Activated CD4-positive, alpha-beta T cell treated with anti-CD3 and anti-CD28 coated beads, Interleukin-2, amount 10 ng/mL, durations not matched to agents 24 days and 14 days (primary cell): ENCODE data around the gene LILRA1. TPM values are rescaled to one million over a fixed set of nuclear protein-coding genes. Genes with fewer than 3 reads are reported as not detected.
"Not testable (repeated sequence)": the region's sequence is repeated elsewhere in the genome, so short reads cannot be mapped to it uniquely, and the experiment has no call there.

ENCODE experiments used
- DNase-seq: peaks from one replicate; pipeline ENCODE4 v3.0.0; 2022
- H3K27ac Mint-ChIP-seq: one replicate; pipeline ENCODE4 v1.8.0; 2022; ENCODE audit warnings: mild to moderate bottlenecking, mixed read lengths
- H3K27me3 Mint-ChIP-seq: one replicate; pipeline ENCODE4 v1.8.0; 2022; ENCODE audit warnings: mixed read lengths
- H3K36me3 Mint-ChIP-seq: one replicate; pipeline ENCODE4 v1.8.0; 2022; ENCODE audit warnings: low read depth, mild to moderate bottlenecking, mixed read lengths
- H3K4me1 Mint-ChIP-seq: one replicate; pipeline ENCODE4 v1.8.0; 2021; ENCODE audit warnings: mixed read lengths
- H3K4me3 Mint-ChIP-seq: one replicate; pipeline ENCODE4 v1.8.0; 2022; ENCODE audit warnings: mild to moderate bottlenecking, moderate library complexity, mixed read lengths
- H3K9me3 Mint-ChIP-seq: one replicate; pipeline ENCODE4 v1.8.0; 2021; ENCODE audit warnings: mixed read lengths
- intact Hi-C: fragments of 100-400 bp; cut with micrococcal nuclease; formaldehyde crosslinking; loops from one replicate; pipeline ENCODE4 v1.15.1; 2023
- total RNA-seq: library from RNA; stranded (reverse); gene quantifications from 2 replicates; pipeline ENCODE4 v1.2.3, GENCODE V29; 2022

LILRA1 gene
- not detected in 2 replicates for total RNA-seq

DNA sequence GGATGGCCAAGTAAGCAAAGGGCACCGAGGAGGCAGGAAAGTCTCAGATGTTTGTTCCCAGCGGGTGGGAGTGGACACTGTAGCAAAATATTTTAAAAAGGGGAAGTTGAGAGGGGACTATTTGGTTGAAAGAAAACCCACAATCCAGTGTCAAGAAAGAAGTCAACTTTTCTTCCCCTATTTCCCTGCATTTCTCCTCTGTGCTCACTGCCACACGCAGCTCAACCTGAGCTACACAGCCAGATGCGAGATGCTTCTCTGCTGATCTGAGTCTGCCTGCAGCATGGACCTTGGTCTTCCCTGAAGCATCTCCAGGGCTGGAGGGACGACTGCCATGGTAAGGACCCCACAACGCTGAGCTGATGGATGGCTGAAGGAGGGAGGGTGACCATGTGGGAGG lies at the start of gene LILRA1:
TSS of gene LILRA1 (plus strand) at position 188 of the 400 bp plus-strand sequence. CDS start 613 bp downstream, outside the sequence.
- DNase-seq = peak; percentile 45
- H3K27ac Mint-ChIP-seq, H3K36me3 Mint-ChIP-seq, H3K27me3 Mint-ChIP-seq, H3K4me1 Mint-ChIP-seq, H3K4me3 Mint-ChIP-seq, H3K9me3 Mint-ChIP-seq, intact Hi-C loops: not testable (repeated sequence)

DNA sequence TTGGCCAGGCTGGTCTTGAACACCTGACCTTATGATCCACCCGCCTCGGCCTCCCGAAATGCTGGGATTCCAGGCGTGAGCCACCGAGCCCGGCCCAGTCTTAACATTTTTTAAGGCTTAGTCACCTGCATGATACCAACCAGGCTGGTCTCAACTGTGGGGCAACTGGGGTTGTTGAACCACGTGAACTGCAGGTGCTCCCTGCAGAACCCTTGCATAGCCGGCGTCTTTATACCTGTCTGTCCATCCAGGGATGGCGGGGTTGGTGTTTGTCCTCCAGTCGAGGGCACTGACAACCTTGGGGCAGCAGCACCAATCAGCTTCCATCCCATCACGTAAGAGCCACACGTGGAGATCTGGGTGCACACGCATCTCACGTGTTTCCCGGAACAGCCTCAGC lies 44.6 kb upstream of the LILRA1 start:
- Mint-ChIP-seq H3K4me3 (no peak overlapping the region), H3K4me1 (peaks cover 4% of the 10 kb centered on the region), H3K27me3 (peaks cover 4% of the 10 kb centered on the region), H3K27ac (no peak overlapping the region), H3K36me3 (peaks cover 3% of the 10 kb centered on the region), H3K9me3 (no peaks in the 10 kb centered on the region)
- DNase-seq = no peak
- intact Hi-C loops = no loop called here

GRCh38 chr19:54549224-54549623 lies 44.2 kb upstream of the LILRA1 start:
- peaks cover 4% of the 10 kb centered on the region for H3K27me3 Mint-ChIP-seq
- H3K4me1 Mint-ChIP-seq = peaks cover 4% of the 10 kb centered on the region
- intact Hi-C loops = no loop called here
- H3K9me3 Mint-ChIP-seq = no peaks in the 10 kb centered on the region
- no peak overlapping the region for H3K4me3 Mint-ChIP-seq
- no peak for DNase-seq
- no peak overlapping the region for H3K27ac Mint-ChIP-seq
- H3K36me3 Mint-ChIP-seq = peaks cover 1% of the 10 kb centered on the region

DNA sequence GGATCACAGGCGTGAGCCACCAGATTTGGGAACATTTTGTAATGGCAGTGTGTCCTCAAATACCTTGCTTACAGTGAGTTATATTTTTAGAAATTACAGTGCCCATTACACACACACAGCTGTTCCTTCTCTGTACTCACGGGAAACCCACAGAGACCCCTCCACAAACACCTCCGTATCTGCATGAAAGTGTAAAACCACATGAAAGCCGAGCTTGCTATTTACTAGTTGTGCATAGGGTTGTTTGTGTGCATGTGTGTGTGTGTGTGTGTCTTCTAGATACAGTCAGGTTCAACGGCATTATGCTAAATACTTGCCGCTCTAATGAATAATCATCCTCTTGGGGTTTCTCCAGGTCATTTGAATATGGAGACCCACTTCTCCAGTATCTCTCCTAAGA lies 42.1 kb upstream of the LILRA1 start:
- no peak overlapping the region for H3K4me3 Mint-ChIP-seq
- no peak overlapping the region for H3K27ac Mint-ChIP-seq
- H3K36me3 Mint-ChIP-seq = no peaks in the 10 kb centered on the region
- H3K27me3 Mint-ChIP-seq = peaks cover 3% of the 10 kb centered on the region
- H3K9me3 Mint-ChIP-seq = no peaks in the 10 kb centered on the region
- H3K4me1 Mint-ChIP-seq = peaks cover 4% of the 10 kb centered on the region
- DNase-seq = no peak
- intact Hi-C loops = no loop called here

DNA sequence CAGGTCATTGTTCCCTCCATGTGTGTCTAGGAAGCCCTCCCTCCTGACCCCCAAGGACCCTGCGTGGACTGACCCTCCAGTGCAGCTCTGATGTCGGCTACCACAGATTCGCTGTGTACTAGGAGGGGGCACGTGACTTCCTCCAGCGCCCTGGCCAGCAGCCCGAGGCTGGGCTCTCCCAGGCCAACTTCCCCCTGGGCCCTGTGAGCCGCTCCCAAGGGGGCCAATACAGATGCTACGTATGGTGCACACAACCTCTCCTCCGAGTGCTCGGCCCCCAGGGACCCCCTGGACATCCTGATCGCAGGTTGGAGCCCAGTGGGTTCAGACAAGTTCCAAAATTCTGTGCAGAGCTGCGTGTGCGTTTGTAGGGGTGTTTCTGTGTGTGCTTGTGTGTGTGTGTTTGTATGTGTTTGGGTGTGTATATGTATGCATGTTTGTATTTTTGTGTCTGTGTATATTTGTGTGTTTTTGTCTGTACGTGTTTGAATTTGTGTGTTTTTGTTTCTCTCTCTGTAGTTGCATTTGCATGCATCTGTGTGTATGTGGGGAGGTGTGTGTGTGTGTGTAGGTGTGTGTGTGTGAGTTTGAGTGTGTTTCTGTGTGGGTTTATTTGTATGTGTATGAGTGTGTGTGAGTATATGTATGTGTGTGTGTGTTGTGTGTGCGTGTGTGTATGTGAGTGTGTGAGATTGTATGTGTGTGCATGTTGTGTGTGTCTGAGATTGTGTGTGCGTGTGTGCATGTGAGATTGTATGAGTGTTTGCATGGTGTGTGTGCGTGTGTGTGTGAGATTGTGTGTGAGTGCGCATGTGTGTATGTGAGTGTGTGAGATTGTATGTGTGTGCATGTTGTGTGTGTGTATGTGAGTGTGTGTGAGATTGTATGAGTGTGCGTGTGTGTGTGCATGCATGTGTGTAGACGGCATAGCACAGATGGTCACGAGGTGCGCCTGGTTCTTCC lies 41.2 kb upstream of the LILRA1 start:
- H3K9me3 Mint-ChIP-seq = no peaks in the 10 kb centered on the region
- no peak for DNase-seq
- no peaks in the 10 kb centered on the region for H3K36me3 Mint-ChIP-seq
- H3K4me3 Mint-ChIP-seq = no peak overlapping the region
- peaks cover 3% of the 10 kb centered on the region for H3K27me3 Mint-ChIP-seq
- intact Hi-C loops = no loop called here
- H3K4me1 Mint-ChIP-seq = peaks cover 4% of the 10 kb centered on the region
- H3K27ac Mint-ChIP-seq = no peak overlapping the region

DNA sequence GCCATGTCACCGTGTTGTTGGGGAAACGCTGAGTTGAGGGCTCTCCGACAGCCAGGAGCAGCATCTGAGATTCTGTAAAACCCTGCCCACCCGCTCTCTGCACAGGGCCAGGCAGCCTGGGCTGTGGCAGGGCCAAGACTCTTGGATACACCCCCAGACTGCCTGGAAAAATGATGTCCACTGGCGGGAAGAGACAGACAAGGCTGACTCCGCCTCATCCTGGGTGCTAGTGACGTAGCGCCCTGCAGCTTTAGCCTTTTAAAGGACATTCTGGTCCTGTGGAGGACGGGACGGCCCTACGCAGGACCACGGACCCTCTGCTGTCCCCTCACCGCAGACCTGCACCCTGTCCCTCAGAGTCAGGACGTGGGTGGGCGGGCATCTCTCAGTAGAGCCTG lies 40.5 kb upstream of the LILRA1 start:
- DNase-seq = no peak
- H3K9me3 Mint-ChIP-seq = no peaks in the 10 kb centered on the region
- intact Hi-C loops = no loop called here
- no peak overlapping the region for H3K27ac Mint-ChIP-seq
- H3K36me3 Mint-ChIP-seq = no peaks in the 10 kb centered on the region
- H3K4me3 Mint-ChIP-seq = no peak overlapping the region
- H3K27me3 Mint-ChIP-seq = peaks cover 3% of the 10 kb centered on the region
- H3K4me1 Mint-ChIP-seq = peaks cover 4% of the 10 kb centered on the region

- Mint-ChIP-seq H3K36me3 (no peaks in the 10 kb centered on the region), H3K27ac (no peak overlapping the region), H3K9me3 (no peaks in the 10 kb centered on the region), H3K4me1 (peaks cover 4% of the 10 kb centered on the region), H3K4me3 (no peak overlapping the region), H3K27me3 (peaks cover 3% of the 10 kb centered on the region)
- intact Hi-C loops = no loop called here
- no peak for DNase-seq
Measured at GRCh38 chr19:54554006-54554405, 39.4 kb upstream of the LILRA1 start.

- Mint-ChIP-seq H3K27me3 (peaks cover 5% of the 10 kb centered on the region), H3K4me1 (peaks cover 4% of the 10 kb centered on the region), H3K4me3 (no peak overlapping the region), H3K36me3 (no peaks in the 10 kb centered on the region), H3K27ac (no peak overlapping the region), H3K9me3 (no peaks in the 10 kb centered on the region)
- intact Hi-C loops = loop anchor here (5.0 kb wide), 1 partner anchor 33 kb away; no protein-coding TSS in a partner anchor
- no peak for DNase-seq
Measured at GRCh38 chr19:54554896-54555295, 38.5 kb upstream of the LILRA1 start.

DNA sequence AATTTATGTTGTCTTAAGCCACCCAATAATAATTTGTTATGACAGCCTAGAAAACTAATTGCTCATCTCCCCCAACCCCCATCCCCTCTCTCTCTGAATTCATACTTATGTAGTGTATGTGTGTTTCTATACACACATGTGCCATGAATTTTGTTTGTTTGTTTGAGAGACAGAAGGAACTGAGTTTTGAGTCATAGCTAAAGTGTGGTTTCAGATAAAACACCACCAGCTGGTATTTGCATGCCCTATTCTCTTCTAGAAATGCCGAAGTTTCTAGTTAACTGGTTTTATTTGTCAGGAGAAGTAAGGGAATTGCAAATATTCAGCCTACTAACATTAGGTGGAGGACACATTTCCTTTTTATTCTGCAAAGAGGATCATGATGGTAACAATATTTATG lies 37.2 kb upstream of the LILRA1 start:
- intact Hi-C loops = loop anchor here (5.0 kb wide), 1 partner anchor 34 kb away; no protein-coding TSS in a partner anchor
- no peak for DNase-seq
- H3K27ac Mint-ChIP-seq = no peak overlapping the region
- no peaks in the 10 kb centered on the region for H3K9me3 Mint-ChIP-seq
- H3K4me1 Mint-ChIP-seq = peaks cover 4% of the 10 kb centered on the region
- H3K4me3 Mint-ChIP-seq = no peak overlapping the region
- no peaks in the 10 kb centered on the region for H3K36me3 Mint-ChIP-seq
- H3K27me3 Mint-ChIP-seq = peaks cover 5% of the 10 kb centered on the region

DNA sequence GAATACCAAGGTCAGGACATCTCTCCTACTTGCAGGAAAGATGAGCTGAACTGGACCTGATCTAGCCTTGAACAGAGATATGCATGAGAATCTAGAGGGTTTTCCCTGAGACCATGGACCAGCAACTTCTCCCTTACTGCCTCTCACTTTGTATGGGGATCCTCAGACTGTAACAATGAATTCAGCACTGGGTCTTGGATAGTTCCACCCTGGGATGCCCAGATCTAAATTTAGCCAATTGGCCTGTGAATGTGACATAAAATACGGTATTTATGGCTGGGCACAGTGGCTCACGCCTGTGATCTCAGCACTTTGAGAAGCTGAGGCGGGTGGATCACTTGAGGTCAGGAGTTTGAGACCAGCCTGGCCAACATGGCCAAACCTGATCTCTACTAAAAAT lies 35.1 kb upstream of the LILRA1 start:
- no peaks in the 10 kb centered on the region for H3K9me3 Mint-ChIP-seq
- no peak overlapping the region for H3K27ac Mint-ChIP-seq
- H3K4me1 Mint-ChIP-seq = no peaks in the 10 kb centered on the region
- no peak for DNase-seq
- peaks cover 5% of the 10 kb centered on the region for H3K27me3 Mint-ChIP-seq
- no peak overlapping the region for H3K4me3 Mint-ChIP-seq
- intact Hi-C loops = loop anchor here (5.0 kb wide), 1 partner anchor 36 kb away; no protein-coding TSS in a partner anchor
- no peaks in the 10 kb centered on the region for H3K36me3 Mint-ChIP-seq

DNA sequence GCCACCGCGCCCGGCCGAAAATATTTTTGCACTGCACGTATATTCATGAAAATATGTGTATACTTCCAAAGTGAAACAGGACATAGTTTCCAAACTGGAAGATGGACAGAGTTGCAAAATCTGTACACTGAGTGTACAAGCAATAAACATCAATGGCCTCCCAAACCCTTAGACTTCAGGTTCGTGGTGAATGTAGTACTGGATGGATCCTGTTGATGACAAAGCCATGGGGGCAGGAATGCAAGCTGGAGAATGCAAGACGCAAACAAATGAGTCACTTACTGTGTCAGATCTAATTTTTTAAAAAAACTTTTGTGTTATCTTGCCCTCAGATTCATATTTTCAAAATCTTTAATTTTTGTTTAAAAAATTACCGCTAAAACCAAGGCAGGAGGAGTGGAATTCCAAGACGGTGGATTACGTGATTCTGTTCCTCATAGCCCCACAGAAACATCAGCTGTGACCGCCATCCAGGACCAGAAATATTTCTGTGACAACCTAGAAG lies 32.5 kb upstream of the LILRA1 start:
- intact Hi-C loops = no loop called here
- no peaks in the 10 kb centered on the region for H3K36me3 Mint-ChIP-seq

DNA sequence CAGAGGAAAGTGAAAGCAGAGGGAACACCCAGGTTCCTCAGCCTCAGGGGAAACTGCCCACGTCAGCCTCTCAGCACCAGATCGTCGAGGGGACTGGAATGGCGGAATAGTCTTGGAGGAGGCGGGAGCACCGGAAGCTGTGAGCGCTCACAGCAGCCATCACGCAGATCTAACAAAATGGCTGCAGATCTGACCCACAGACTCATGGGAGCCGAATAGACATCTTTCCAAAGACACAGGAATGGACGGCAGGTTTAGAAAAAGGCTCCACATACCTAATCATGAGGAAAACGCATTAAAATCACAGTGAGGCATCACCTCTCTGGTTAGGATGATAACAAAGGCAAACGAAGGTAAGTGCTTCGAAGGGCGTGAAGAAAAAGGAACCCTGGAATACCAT lies 31.6 kb upstream of the LILRA1 start:
- H3K4me3 Mint-ChIP-seq = no peak overlapping the region
- no peaks in the 10 kb centered on the region for H3K4me1 Mint-ChIP-seq
- intact Hi-C loops = no loop called here
- peaks cover 10% of the 10 kb centered on the region for H3K27me3 Mint-ChIP-seq
- no peak for DNase-seq
- no peaks in the 10 kb centered on the region for H3K36me3 Mint-ChIP-seq
- no peaks in the 10 kb centered on the region for H3K9me3 Mint-ChIP-seq
- H3K27ac Mint-ChIP-seq = no peak overlapping the region

More for the DNA sequence above, 32.5 kb upstream of the LILRA1 start:
- no peak for DNase-seq
- Mint-ChIP-seq H3K27ac (no peak overlapping the region), H3K9me3 (no peaks in the 10 kb centered on the region), H3K4me1 (no peaks in the 10 kb centered on the region), H3K4me3 (no peak overlapping the region), H3K27me3 (peaks cover 5% of the 10 kb centered on the region)

DNA sequence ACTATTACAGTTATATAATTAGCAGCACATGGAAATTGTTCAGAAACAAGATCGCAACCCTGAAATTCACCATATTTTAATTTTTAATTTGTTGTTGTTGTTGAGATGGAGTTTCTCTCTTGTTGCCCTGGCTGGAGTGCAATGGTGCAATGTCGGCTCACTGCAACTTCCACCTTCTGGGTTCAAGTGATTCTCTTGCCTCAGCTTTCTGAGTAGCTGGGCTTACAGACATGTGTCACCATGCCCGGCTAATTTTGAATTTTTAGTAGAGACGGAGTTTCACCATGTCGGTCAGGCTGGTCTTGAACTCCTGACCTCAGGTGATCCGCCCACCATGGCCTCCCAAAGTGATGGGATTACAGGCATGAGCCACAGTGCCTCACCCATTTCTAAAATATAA lies 30.2 kb upstream of the LILRA1 start:
- H3K9me3 Mint-ChIP-seq, H3K36me3 Mint-ChIP-seq, intact Hi-C loops, H3K27ac Mint-ChIP-seq, H3K4me1 Mint-ChIP-seq, H3K4me3 Mint-ChIP-seq, DNase-seq: not testable (repeated sequence)
- peaks cover 16% of the 10 kb centered on the region for H3K27me3 Mint-ChIP-seq

DNA sequence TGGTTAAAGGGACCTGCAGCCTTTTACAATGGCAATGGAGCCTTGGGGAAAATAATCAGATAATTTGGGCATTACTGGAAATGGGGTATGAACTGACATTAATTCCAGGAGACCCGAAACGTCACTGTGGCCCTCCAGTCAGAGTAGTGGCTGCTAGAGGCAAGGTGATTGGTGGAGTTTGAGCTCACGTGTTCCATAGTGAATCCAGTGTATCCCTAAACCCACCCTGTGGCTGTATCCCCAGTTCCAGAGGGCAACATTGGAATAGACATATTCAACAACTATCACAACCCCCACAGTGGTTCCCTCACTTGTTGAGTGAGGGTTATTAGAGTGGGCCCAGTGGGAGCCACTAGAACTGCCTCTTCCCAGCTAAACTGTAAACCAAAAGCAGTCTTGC lies 23.1 kb upstream of the LILRA1 start:
- DNase-seq = no peak
- Mint-ChIP-seq H3K27me3 (peaks cover 31% of the 10 kb centered on the region), H3K4me1 (peaks cover 19% of the 10 kb centered on the region), H3K4me3 (no peak overlapping the region), H3K9me3 (no peaks in the 10 kb centered on the region), H3K36me3 (no peaks in the 10 kb centered on the region), H3K27ac (no peak overlapping the region)
- intact Hi-C loops = no loop called here
